GM19035 (cell line): ENCODE data around the gene UTY.

Experiments used
- ATAC-seq: cut with Tn5 transposase; IDR thresholded peaks from one replicate; pipeline ENCODE4 v1.9.1; 2021; ENCODE audit not compliant: unreplicated experiment

Gene UTY

DNA sequence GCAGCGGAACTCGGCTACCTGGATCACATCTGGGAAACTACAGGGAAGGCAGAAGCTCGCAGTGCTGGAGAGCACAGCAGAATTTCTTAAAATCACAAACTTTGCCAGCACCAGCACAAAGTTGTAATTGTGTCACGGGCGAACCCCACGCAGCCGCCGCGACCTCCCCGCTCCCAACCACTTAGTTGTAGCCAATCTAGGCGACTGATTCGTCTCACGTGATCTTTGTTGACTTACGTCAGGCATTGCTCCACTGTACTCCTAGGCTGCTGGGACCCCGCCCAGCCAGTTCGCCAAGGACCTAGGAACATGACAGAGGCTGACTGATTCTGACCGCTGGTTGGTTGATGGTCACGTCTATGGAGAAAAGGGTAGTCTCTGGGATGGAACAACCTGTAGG lies at the start of gene UTY:
Gene UTY, minus strand, starts transcription at position 206 of the 400 bp plus-strand sequence. CDS start 368 bp downstream, outside the sequence.
- ATAC-seq = peak; percentile 94

DNA sequence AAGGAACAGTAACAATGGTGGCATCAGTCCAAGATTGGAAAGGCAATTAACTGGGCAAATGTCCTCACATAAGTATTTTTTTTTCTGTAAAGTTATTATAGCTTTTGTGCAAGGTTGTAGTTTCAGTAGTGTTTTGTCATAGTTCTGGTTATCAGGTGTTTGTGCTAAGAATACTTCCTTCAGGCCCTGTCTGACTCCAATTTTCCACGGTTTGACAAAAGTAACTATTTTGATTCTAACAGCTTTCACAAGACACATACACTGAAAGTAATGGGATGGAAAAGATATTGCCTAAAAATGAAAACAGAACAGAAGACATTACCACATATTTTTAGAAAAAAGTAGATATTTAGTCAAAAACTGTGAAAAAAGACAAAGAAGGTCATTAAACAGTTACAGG lies 40.6 kb upstream of the UTY start:
- ATAC-seq = no peak

DNA sequence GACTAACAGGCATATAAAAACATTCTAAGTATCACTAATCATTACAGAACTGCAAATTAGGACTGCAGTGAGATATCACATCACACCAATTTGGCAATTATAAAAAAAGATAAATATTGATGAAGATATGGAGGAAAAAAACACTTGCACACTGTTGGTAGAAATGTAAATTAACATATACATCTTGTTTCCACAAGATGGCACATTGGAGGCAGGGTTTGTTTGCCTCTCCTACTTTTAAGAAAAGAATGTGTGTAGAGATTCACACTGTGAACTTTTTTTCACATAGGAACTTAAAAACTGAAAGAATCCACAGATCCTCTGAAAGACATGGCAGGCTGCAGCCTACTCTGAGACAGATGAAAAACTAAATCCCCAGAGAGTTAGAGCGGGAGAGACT lies 21.4 kb upstream of the UTY start:
- no peak for ATAC-seq

GRCh38 chrY:13493737-13494136 lies 13.9 kb upstream of the UTY start:
- no peak for ATAC-seq

DNA sequence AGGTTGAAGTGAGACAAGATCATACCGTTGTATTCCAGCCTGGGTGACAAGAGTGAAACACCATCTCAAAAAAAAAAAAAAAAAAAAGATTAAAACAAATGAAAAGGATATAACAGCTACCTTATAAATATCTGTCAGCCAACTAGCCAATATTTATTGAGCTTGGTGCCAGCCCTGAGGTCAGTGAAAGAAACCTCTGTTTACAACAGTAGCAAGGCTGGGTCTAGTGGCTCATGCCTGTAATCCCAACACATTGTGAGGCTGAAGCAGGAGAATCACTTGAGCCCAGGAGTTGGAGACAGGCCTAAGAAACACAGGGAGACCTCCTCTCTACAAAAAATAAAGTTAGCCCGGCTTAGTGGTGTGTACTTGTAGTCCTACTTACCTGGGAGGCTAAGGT lies 12.6 kb upstream of the UTY start:
- no peak for ATAC-seq

DNA sequence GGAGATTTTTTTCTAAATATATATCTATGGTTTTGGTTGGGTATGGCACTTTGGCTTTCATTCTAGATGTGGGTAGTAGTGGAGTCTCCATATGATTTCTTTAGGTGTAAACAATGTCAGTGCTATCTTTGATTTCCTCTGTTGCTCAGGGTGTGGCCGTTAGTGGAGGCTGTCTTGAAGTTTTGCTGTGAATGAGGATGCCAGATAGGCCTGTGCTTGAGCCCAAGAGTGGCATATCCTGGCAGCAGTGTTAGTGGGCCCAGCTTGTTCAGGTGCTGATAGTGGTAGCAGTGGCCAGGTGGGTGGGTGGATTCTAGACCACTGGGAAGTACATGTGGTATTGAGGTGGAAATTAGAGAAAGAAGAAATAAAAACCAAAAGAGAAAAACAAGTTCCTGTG lies 8.9 kb upstream of the UTY start:
- ATAC-seq = no peak

GRCh38 chrY:13479121-13479711 lies 617 bp downstream of the UTY start:
- peak; percentile 43 for ATAC-seq

GRCh38 chrY:13478126-13478785 lies 1.6 kb downstream of the UTY start:
- ATAC-seq = peak; percentile 39

DNA sequence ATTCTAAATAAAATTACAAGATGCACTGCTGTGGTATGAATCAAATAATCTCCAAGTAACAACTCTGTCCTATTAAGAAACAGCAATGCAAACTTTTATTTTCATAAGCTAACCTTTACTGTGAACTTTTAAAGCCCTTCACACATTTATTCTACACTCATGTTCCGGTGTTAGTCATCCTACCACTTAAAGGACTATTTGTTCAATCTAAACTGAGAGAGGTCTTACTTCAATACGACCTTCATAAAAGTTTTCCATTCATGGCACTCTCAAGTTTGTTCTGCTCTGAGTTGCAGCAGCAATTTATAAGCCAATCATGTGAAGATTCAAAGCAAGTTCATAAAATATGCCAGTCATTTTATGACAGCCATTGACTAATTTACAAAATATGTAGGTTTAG lies 4.8 kb downstream of the UTY start:
- ATAC-seq = no peak

- ATAC-seq = no peak
These were observed 28.3 kb downstream of the UTY start for GRCh38 chrY:13451572-13451971.

DNA sequence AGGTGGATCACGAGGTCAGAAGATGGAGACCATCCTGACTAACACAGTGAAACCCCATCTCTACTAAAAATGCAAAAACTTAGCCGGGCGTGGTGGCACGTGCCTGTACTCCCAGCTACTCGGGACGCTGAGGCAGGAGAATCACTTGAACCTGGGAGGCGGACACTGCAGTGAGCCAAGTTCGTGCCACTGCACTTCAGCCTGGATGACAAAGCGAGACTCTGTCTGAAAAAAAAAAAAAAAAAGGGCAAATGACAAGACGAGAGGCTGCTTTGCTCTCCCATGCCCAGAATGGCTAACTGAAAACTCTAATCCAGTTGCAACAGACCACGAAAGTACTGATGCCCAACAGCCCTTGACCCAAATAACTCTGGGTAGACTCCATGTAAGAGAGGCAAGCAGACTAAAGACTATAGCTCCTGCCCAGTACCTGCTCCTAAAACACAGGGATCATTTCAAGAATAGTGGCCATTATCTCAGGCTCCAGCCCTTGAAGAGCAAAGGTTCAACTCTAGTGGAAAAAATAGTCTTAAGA lies 29.2 kb downstream of the UTY start:
- no peak for ATAC-seq

DNA sequence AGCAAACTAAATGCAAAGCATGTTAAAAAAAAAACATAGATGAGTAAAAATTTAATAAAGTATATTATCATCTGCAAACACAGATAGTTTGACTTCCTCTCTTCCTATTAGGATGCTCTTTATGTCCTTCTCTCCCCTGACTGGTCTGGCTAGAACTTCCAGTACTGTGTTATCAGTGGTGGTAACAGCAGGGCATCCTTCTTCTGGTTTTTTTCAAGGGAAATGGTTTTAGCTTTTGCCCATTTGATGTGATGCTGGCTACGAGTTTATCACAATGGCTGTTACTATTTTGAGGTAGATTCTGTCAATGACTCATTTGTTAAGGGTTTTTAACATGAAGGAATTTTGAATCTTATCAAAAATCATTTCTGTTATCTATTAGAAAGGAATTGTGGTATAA lies 34.3 kb downstream of the UTY start:
- no peak for ATAC-seq

GRCh38 chrY:13443146-13443545 lies 36.7 kb downstream of the UTY start:
- ATAC-seq = no peak

GRCh38 chrY:13440811-13441210 lies 39.0 kb downstream of the UTY start:
- no peak for ATAC-seq

- peak; percentile 58 for ATAC-seq
These were observed 43.6 kb downstream of the UTY start for GRCh38 chrY:13435968-13436937.

GRCh38 chrY:13435206-13435967 lies 44.4 kb downstream of the UTY start:
- no peak for ATAC-seq

GRCh38 chrY:13432293-13433025 lies 47.4 kb downstream of the UTY start:
- ATAC-seq = no peak

DNA sequence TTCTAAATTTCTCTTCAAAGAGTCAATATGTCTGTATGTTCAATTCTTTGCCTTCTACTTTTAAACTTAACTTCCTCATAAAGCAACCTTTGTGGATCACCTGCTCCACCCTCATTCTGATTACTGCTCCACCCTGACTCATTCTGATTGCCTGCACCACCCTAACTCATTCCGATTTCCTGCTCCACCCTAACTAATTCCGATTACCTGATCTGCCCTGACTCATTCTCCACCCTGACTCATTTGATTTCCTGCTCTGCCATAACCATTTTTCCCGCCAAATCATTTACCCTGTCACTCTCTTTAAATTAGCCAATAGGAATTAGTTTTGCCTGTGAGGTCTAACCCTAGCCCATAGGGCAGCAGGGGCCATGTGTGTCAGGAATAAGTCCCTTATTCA lies 50.3 kb downstream of the UTY start:
- ATAC-seq = no peak

DNA sequence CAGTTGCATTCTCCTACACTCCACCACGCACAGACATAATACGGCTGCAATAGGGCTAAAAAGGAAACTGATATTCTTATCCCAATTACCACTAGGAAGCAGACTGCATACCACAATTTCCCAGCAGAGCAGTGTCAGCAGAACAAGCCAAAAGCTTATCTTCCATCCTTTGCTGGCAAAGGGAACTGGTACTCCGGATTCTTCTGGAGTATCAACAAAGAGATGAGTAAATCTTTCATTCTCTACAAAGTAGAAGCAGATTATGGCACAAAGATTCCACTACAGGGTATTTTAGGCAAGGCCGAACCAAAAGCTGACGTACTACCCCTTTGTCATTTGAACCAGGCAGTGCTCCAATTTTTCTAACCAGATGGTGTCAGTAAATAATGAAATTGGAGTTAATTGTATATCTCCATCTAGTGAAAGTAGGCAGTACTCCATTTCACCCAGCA lies 56.5 kb downstream of the UTY start:
- ATAC-seq = no peak
